DOHH2 (cell line): ENCODE data around the gene CDKN1B.

ENCODE experiments used
- EZH2phosphoT487 ChIP-seq: fragments of 200-600 bp; sonication (generic); IDR thresholded peaks from 2 replicates; pipeline ENCODE4 v1.6.1; 2017; ENCODE audit warnings: borderline replicate concordance, mild to moderate bottlenecking, antibody characterized with exemption, low read length, moderate library complexity, mixed read lengths
- TF ChIP-seq, protein P1 (sequence below): fragments of 200-600 bp; sonication (generic); IDR thresholded peaks from one replicate; pipeline ENCODE4 v1.5.1; 2014; ENCODE audit warnings: antibody characterized with exemption, mild to moderate bottlenecking, low read depth, low read length; ENCODE audit not compliant: poor library complexity, severe bottlenecking

DNA sequence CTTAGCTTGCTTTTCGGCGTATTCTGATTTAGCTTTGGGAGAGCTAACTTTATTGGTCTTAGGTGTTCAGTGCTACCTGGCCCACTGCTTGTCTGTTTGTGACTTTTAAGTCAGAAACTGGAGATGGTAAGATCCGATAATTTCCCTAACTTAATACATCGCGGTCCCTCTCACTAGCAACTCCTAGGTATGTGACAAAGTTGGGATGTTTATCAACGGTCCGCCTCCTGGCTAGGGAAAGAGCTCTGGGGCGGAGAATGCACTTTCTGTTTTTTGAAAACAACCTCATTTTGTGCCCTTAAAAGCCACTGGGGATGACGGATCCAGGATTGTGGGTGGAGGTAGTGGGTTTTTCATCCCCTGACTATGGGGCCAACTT, 1.2 kb downstream of the CDKN1B start:
- TF ChIP-seq, protein P1, sequence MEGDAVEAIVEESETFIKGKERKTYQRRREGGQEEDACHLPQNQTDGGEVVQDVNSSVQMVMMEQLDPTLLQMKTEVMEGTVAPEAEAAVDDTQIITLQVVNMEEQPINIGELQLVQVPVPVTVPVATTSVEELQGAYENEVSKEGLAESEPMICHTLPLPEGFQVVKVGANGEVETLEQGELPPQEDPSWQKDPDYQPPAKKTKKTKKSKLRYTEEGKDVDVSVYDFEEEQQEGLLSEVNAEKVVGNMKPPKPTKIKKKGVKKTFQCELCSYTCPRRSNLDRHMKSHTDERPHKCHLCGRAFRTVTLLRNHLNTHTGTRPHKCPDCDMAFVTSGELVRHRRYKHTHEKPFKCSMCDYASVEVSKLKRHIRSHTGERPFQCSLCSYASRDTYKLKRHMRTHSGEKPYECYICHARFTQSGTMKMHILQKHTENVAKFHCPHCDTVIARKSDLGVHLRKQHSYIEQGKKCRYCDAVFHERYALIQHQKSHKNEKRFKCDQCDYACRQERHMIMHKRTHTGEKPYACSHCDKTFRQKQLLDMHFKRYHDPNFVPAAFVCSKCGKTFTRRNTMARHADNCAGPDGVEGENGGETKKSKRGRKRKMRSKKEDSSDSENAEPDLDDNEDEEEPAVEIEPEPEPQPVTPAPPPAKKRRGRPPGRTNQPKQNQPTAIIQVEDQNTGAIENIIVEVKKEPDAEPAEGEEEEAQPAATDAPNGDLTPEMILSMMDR, result no peak
- TF ChIP-seq EZH2phosphoT487, result no peak
